MM.1S (cell line): ENCODE measurements around the gene LMNA.

Source experiments
- CTCF ChIP-seq: fragments of 300-600 bp; sonication (generic); IDR thresholded peaks from 2 replicates; pipeline ENCODE4 v1.5.1; 2016; ENCODE audit warnings: antibody characterized with exemption, low read length, mixed read lengths
- EZH2 ChIP-seq: fragments of 300-600 bp; sonication (generic); optimal IDR thresholded peaks from 2 replicates; pipeline ENCODE3; 2017; ENCODE audit warnings: low read depth, mild to moderate bottlenecking, antibody characterized with exemption, low read length, mixed read lengths
- EZH2phosphoT487 ChIP-seq: fragments of 300-600 bp; sonication (generic); IDR thresholded peaks from 2 replicates; pipeline ENCODE4 v1.6.1; 2018; ENCODE audit warnings: antibody characterized with exemption, low read length

- TF ChIP-seq CTCF (no peak), EZH2 (no peak), EZH2phosphoT487 (no peak)
These were observed 20.4 kb downstream of the LMNA start for GRCh38 chr1:156134716-156135435.
